A549 treated with CpdA at 1 μM for 4 hours (cell line): ENCODE results near the gene EFCAB10. TPM values are rescaled to one million over a fixed set of nuclear protein-coding genes. Genes with fewer than 3 reads are reported as not detected.

ENCODE experiments used
- total RNA-seq: library from RNA; stranded (reverse); fragments of 200-300 nt; extraction: Qiagen RNA extraction; gene quantifications from 5 replicates; pipeline ENCODE4 v1.2.3, GENCODE V29; 2022; ENCODE audit warnings: low read depth

Gene EFCAB10
- 2.9 to 4.1 TPM (median 3.4 TPM) in 5 replicates for total RNA-seq

GRCh38 chr7:105581066-105581811 is at the start of gene EFCAB10:
TSS of gene EFCAB10 (minus strand) at chr7:105581493. CDS start at chr7:105581463, 30 bp downstream.

GRCh38 chr7:105531792-105532671 is 49.3 kb downstream of the EFCAB10 start, which contains the start of gene RINT1:
TSS of gene RINT1 (plus strand) at chr7:105532201. CDS start at chr7:105532316, 115 bp downstream.

GRCh38 chr7:105521717-105522463 is 59.4 kb downstream of the EFCAB10 start, which contains the start of gene PUS7:
TSS of gene PUS7 (minus strand) at chr7:105522271. CDS start at chr7:105508512, 13,759 bp downstream.

Other genes with a start within 250 kb of the EFCAB10 start
- gene SRPK2, start 192.6 kb downstream of the EFCAB10 start, total RNA-seq: 28.9 to 41.1 TPM (median 32.7 TPM) in 5 replicates
- gene PUS7, start 59.2 kb downstream of the EFCAB10 start, total RNA-seq: 25.8 to 38.7 TPM (median 27.0 TPM) in 5 replicates
- 15.6 to 16.9 TPM (median 16.2 TPM) in 5 replicates for gene RINT1, start 49.3 kb downstream of the EFCAB10 start, total RNA-seq